HL-60/S4 (cell line): Measurements from ENCODE around the gene AKR1E2.
"Not testable (repeated sequence)": the region's sequence is repeated elsewhere in the genome, so short reads cannot be mapped to it uniquely, and the experiment has no call there.

Source experiments
- in situ Hi-C: fragments of 300-500 bp; cut with MboI; formaldehyde crosslinking; loops from 2 replicates; pipeline ENCODE4 v1.14.3; 2022; ENCODE audit warnings: low sequenced_read_pairs

The AKR1E2 gene

DNA sequence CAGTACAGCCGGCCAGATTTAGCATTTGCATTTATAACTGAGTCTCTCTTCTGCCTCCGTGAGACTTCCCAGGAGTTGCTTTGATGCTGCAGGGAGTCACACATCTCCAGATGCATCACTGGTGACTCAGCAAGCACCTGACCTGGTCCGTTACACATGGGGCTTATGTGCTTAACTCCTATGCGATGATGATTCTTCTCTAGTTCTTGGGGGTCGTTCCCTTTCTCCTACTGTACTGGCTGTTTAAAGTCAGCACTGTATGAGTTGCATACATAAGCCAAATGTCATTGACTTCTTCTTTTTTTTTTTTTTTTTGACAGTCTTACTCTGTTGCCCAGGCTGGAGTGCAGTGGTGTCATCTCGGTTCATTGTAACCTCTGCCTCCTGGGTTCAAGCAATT lies 13.0 kb upstream of the AKR1E2 start:
- in situ Hi-C loops: no loop called here

DNA sequence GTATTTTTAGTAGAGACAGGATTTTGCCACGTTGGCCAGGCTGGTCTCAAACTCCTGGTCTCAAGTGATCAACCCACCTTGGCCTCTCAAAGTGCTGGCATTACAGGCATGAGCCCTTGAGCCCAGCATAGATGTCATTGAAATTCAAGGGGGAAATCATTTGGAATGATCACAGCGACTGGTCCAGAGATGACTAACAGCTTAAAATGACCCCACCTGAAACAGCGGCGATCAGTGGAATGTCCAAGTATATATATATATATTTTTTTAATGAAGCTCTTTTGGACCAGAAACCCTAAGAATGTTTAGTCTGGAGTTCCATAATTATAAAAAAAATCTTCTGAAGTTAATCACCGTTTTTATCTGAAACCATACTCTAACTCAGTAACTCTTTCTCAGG lies 12.5 kb upstream of the AKR1E2 start:
- in situ Hi-C loops: no loop called here

DNA sequence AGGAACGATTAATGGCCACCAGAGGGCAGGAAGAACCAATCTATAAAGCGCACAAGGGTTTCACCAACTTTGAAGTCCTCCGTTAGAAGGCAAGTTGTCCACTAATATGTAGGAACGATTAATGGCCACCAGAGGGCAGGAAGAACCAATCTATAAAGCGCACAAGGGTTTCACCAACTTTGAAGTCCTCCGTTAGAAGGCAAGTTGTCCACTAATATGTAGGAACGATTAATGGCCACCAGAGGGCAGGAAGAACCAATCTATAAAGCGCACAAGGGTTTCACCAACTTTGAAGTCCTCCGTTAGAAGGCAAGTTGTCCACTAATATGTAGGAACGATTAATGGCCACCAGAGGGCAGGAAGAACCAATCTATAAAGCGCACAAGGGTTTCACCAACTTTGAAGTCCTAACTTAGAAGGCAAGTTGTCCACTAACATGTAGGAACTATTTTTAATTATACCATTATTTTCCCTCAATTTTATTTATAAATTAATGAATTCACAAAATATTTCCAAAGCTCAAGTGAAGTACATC lies 10.3 kb upstream of the AKR1E2 start:
- in situ Hi-C loops: not testable (repeated sequence)

DNA sequence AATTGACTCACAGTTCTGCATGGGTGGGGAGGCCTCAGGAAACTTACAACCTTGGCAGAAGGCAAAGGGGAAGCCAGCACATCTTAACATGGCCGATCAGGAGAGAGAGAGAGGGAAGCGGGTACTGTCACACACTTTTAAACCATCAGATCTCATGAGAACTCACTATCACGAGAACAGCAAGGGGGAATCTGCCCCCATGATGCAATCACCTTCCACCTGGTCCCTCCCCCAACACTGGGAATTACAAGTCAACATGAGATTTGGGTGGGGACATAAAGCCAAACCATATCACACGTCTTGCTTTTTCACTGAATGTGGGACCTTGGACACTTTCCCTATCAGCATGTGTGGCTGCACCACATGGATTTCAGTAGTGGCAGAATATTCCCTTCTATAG lies 9.0 kb upstream of the AKR1E2 start:
- in situ Hi-C loops: no loop called here

DNA sequence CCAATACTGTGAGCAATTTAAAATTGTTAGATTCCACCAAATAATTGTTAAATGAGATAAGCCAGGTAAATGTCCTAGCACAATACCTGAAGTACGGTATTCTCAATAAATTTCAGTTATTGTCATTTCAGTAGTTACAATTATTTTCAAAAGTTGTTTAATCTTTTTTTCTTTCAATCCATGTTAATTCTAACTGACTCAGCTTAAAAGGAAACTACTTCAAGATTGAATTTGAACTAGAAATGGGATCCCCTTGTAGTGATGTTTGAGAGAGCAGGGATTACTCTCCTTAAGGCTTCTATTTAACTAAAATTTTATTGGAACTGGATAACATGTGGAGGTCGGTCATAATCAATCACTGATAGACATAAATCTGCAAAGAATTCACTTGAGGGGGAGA lies 6.9 kb upstream of the AKR1E2 start:
- in situ Hi-C loops: no loop called here

DNA sequence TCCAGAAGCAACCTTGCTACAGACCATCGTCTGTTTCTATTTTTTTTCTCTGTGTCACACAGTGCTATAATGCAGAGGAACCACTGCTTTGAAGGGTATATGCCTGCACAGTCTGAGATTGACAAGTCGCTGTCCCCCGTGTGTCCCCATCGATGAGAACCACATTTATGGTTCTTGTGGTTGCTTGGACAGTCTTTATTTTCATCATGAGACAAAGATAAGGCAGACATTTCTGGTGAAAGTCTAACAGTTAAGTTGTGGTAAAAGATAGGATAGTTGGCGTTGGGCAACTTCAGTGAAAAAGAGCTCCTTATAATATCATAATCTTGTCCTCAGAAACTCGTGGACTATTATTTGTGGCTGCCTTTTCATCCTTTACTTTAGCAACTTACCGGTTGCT lies 6.3 kb upstream of the AKR1E2 start:
- in situ Hi-C loops: no loop called here

DNA sequence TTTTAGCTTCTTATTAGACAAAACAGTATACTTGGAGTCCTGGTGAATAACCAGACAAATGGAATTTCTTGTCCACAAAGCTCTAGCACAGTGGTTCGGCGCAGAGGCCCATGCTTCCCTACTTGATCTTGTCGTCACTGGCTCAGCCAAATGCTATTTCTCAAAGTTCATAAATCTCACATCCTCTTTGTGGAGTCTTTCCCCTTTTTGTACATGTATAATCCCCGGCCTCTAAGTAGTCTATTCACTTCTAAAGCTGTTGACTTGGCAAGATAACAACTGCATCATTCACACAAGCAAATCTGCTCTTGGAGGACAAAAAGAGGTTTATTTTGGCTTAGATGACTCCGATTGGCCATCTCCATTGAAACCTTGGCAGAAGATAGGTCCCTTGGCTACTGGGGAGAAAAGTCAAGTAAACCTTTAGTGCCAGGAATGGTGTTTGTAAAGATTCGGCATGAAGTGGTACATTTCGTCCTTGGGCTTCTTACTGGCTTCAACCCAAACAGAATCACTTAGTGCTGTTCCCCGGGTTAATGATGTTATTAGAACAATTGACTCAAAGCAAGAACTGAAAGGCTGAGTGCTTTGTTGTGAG lies 5.1 kb upstream of the AKR1E2 start:
- in situ Hi-C loops: no loop called here

DNA sequence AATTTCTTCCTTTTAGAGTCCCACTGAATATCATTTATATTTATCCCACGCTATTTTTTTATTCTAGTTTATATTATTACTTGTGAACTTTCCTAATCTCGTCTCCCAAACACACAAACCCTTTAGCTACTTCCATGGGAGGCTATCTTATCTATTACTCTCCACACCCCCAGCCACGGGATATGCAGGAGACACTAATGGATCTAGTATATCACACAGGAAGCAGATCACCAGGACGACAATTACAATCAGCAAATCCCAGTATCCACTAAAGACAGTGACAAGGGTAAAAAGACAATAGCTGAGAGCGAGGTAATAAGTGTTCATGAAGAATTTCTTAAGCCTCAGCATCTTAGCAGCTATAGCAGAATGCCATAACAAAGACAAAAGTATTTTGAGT lies 3.8 kb upstream of the AKR1E2 start:
- in situ Hi-C loops: no loop called here

DNA sequence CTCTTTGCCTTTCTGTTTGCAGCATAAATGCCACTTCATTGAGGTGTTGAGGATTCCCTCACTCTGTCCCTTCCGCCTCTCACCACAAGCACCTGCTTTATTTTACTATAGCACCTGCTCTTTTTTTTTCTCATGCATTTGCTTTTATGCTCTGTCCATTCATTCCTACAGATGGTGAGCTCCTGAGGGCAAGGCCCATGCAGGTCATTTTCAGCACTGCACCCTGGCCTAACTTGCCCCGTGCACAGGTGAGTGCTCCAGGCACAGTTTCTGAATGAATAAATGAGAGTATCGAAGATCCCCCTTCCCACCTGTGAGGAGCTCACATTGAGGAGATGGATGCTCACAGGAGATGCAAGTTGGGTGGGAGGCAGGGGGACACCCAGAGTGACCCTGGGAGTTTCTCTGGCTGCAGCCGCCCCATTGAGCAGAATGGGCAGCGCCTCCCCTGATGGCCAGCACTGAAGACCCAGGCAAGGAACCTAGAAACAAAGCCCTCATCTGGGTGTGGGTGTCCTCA lies 1.2 kb upstream of the AKR1E2 start:
- in situ Hi-C loops: loop anchor here (25.0 kb wide), 2 partner anchors 562 to 787 kb away; no protein-coding TSS in a partner anchor

DNA sequence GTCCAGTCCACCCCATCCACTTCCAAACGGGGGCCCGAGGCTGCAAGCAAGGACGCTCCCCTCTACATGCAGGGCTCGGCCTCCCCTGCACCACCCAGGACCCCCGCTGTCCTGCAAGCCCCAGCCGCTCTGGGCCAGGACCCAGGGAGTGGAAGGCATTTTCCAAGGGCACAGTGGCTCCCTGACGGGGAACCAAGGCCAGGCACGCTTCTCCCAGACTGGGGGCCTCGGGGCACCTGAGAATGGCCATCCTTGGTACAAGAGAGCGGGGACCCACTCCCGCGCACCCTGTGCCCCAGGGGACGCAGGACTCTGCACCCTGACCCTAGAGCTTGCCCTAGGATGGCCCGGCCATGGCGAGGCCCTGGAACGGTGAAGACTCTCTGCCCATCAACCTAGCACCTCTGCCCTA lies 545 bp upstream of the AKR1E2 start:
- in situ Hi-C loops: loop anchor here (25.0 kb wide), 2 partner anchors 562 to 787 kb away; no protein-coding TSS in a partner anchor

DNA sequence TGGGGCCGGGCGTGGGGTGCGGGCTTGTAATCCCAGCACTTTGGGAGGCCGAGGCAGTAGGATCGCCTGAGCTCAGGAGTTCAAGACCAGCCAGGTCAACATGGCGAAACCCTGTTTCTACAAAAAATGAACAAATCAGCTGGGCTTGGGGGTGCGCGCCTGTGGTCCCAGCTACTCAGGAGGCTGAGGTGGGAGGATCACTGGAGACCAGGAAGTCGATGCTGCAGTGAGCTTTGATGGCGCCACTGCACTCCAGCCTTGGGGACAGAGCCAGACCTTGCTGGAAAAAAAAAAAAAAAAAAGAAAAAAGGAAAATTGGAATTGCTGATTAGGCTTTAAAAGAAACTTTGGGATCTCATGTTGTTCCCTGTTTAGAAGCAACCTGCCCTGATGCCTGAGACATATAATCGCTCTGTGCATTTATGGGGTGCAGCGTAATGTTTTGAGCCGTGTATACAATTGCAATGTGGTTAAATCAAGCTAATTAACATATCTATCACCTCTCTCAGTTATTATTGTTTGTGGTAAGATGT lies 851 bp downstream of the AKR1E2 start:
- in situ Hi-C loops: loop anchor here (25.0 kb wide), 2 partner anchors 560 to 785 kb away; no protein-coding TSS in a partner anchor

DNA sequence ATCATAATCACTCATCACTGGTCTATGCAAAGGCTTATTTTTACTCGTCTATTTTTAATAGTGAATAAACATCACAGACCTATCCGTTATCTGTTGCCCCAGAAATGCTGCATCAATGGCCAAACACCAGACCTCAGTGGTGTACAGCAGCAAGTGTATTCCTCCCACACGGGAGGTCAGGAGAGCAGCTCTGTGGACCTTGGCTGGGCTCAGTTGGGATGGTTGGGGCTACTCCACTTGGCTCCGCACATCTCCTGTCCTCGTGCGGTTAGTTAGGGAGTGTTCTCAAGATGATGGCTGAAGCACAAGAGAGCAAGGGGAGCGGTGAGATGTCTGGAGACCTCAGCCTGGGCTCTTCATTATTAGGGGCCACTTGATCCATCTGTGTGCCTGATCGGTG lies 2.0 kb downstream of the AKR1E2 start:
- in situ Hi-C loops: loop anchor here (25.0 kb wide), 2 partner anchors 559 to 784 kb away; no protein-coding TSS in a partner anchor

DNA sequence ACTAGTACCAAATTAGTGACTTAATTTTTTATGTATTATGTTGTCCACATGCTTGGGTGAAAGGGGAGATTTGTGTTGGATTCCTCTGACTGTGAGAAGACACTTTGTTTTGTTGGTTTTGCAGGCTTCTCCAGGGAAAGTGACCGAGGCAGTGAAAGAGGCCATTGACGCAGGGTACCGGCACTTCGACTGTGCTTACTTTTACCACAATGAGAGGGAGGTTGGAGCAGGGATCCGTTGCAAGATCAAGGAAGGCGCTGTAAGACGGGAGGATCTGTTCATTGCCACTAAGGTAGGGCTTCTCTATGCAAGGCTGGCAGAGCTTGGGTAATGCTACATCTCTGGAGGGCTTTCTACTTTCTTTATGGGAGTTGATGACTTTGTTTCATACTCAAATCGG lies 4.5 kb downstream of the AKR1E2 start:
- in situ Hi-C loops: loop anchor here (25.0 kb wide), 2 partner anchors 557 to 782 kb away; no protein-coding TSS in a partner anchor

DNA sequence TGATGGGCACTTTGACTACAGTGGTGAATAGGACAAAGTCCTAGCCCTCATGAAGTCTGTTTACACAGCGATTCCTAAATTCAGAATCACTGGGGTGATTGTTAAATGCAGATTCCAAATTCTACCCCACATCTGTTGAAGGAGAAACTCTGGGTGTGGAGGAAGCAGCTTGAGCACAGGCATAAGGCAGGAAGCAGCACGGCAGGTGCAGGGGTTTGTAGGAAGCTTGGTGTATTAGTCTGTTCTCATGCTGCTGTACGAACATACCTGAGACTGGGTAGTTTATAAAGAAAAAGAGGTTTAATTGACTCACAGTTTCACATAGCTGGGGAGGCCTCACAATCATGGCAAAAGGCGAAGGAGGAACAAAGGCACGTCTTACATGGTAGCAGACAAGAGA lies 5.1 kb downstream of the AKR1E2 start:
- in situ Hi-C loops: loop anchor here (25.0 kb wide), 2 partner anchors 556 to 781 kb away; no protein-coding TSS in a partner anchor

DNA sequence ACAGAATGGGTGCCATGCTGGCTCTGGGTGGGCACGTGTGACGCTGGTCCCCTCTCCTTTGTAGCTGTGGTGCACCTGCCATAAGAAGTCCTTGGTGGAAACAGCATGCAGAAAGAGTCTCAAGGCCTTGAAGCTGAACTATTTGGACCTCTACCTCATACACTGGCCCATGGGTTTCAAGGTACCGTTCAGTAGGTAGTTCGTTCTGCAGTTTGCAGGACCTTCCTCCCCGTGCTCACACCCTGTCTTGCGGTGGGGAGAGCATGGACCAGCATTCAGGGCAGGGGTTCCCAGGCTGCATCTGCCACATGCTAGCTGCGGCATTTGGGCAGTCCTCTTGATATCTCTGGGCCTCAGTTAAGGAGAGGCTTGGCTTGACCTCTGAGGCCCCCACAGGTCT lies 7.3 kb downstream of the AKR1E2 start:
- in situ Hi-C loops: loop anchor here (25.0 kb wide), 2 partner anchors 554 to 779 kb away; no protein-coding TSS in a partner anchor

DNA sequence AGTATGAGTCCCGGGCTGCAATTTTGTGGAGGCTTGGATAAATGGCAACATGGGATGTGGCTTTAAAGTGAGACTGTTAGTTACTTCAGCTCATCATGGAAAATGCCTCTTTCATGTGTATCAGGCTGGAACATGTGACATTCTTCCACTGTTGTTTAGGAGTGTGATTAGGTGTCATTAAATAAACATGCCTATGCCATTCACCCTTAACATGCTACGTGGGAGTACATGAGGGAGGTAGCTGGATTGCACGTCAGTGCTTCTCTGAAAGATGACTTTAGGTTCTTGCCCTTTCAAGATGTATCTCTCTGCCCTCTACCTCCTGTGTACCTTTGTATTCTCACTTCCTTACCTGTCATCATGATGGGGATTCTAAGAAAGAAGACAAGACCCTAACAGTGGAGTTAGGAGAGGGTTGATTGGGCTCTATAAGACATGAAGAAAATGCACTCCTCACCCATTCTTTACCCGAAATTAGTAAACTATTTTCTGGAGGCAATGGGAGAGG lies 8.9 kb downstream of the AKR1E2 start:
- in situ Hi-C loops: loop anchor here (25.0 kb wide), 2 partner anchors 552 to 777 kb away; no protein-coding TSS in a partner anchor

DNA sequence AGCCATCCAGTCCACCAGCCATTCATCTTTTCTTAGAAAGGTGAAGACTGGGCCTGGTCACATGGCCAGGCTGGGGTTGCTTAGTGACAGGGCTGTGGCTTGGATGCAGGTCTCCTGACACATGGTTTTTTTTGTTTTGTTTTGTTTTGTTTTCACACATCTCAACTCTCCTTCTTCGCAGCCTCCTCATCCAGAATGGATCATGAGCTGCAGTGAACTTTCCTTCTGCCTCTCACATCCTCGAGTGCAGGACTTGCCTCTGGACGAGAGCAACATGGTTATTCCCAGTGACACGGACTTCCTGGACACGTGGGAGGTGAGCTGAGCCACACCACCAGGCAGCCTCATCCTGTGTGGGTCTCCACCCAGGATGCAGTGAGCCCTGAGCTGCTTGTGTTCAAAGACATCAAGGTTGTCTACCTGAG lies 9.5 kb downstream of the AKR1E2 start:
- in situ Hi-C loops: loop anchor here (25.0 kb wide), 2 partner anchors 552 to 777 kb away; no protein-coding TSS in a partner anchor

DNA sequence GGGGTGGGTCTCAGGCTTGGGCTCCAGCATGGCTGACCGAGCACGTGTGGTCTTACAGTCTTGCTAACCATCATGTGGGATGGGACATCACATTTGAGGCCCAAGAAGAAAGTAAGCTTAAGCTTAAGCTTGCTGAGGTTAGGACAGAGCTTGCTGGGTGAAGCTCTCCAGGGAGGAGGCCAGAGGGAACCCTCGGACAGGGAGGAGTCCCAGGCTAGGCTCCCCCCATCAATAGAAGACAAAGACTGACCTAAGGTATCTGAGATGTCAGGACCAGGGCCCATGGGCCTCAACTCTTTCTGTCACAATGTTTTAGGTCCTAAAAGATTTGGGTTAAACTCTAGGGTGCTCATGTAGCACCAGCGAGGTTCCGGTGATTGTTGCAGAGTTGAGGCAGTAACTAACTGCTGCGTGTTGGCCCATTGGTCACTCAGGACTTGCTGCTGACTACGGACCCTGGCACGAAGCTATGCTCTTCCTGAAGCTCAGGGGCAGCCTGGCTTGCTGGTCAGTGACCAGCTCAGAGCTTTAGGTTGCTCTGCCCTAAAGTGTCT lies 10.5 kb downstream of the AKR1E2 start:
- in situ Hi-C loops: loop anchor here (25.0 kb wide), 2 partner anchors 551 to 776 kb away; no protein-coding TSS in a partner anchor

DNA sequence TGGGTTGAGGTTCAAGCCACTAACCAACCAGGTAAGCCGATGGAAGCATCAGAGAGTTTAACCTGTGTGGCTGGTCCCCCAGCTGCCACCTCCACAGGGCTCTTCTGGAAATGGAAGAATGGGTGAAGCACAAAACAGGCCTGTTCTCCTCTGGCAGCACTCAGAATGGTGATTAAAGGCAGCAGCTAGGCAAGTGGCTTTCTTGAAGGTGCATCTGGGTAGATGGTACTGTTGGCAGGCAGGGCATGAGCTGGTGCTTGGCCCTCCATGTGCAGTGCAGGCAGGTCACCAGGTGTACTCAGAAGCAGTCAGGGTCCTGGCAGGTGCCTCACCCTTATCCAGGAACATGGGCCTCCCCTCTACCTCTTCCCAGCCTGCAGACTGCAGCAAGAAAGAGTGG lies 11.5 kb downstream of the AKR1E2 start:
- in situ Hi-C loops: loop anchor here (25.0 kb wide), 2 partner anchors 550 to 775 kb away; no protein-coding TSS in a partner anchor

DNA sequence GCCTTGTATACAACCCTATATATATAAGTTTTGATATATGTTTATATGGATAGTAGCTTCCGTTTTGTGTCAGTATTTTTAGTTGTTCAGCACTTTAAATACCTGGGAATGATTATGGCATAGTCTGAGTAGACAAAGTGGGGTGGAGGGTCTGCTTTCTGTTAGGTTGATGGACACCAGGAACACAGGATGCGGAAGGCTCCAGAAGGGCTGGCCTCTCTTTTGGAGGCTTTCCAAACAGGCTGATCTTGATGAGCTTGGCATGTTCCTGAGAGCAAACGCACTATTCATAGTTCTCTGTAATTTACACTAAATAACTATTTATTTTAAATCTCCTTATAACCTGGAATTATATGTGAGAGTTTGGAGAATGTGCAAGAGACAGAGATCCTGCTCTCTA lies 12.7 kb downstream of the AKR1E2 start:
- in situ Hi-C loops: loop anchor here (25.0 kb wide), 2 partner anchors 549 to 774 kb away; no protein-coding TSS in a partner anchor

DNA sequence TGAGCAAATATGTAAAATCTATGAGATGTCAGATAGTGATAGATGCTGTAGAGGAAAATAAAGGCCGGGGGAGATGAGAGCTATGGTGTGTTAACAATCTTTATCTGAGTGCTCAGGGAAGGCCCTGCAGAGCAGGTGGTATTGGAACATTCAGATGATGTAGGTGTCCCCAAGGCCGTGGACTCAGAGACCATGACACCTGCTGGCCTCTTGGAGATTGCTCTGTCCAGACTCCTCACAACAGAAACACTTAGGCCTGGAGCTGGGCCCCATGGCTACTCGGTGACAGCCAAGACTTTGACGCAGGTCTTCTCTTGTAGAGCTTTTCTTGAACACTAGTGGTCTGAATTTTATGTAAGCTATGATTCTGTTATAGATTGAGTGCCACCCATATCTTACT lies 13.3 kb downstream of the AKR1E2 start:
- in situ Hi-C loops: loop anchor here (25.0 kb wide), 2 partner anchors 548 to 773 kb away; no protein-coding TSS in a partner anchor
